Measurements from ENCODE around the gene CRYL1.
A peak's percentile ranks its signal among the peaks of the same experiment; 100 is the strongest.

CRYL1 gene, protein sequence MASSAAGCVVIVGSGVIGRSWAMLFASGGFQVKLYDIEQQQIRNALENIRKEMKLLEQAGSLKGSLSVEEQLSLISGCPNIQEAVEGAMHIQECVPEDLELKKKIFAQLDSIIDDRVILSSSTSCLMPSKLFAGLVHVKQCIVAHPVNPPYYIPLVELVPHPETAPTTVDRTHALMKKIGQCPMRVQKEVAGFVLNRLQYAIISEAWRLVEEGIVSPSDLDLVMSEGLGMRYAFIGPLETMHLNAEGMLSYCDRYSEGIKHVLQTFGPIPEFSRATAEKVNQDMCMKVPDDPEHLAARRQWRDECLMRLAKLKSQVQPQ

GRCh38 chr13:20525601-20526544 lies at the start of gene CRYL1:
Gene CRYL1, minus strand, starts transcription at chr13:20525857. Its CDS starts 63 bp downstream, at chr13:20525794.
- peak; percentile 19 for DNase-seq

- no peak for DNase-seq
Measured at GRCh38 chr13:20573636-20574035, 48.0 kb upstream of the CRYL1 start.

DNA sequence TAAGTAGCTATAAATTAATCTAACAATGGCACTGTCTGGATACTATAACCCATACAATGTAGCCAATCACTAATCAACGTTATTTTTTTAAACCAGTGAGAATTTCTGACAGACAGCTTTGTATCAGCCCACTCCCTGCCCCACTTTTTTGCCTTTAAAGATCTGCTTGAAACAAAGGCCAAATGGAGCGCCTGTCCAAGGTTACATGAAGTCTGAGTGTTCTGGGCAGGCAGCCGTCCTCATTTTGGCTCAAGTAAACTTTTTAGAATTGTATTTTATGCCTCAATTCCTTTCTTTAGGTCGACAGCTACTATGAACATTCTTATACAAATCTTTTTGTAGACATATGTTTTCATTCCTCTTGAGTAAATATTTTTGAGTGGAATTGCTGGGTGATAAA lies 47.5 kb upstream of the CRYL1 start:
- no peak for DNase-seq

DNA sequence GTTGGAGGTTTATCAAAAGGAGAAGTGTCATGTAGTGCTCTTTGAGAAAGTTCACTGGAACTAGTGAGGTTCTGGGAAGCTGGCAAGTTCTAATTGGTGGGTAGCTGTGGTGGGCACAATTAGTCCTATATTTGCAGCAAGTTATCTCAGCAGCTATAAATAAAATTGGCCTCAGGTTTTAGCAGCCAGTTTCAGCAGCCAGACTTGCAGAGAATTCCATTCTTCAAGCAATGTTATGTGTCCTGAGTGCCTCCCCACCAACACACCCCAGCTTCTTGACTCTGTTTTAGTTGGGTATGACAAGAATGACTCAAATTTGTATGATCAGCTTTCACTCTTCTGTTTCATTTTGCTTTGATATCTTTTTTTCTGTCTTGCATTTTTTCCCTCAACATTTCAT lies 46.0 kb upstream of the CRYL1 start:
- DNase-seq: no peak

DNA sequence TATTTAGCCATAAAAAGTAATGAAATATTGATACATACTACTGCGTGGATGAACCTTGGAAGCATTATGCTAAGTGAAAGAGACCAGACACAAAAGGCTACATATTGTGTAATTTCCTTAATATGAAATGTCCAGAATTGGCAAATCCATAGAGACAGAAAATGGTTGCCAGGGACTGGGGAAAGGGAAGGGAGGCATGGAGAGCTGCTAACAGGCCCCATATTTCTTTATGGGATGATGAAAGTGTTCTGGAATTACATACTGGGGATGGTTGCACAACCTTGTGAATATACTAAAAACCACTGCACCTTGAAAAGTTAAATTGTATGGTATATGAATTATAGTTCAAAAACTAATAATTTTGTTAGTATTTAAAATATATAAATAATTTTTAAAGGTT lies 44.9 kb upstream of the CRYL1 start:
- DNase-seq: no peak

DNA sequence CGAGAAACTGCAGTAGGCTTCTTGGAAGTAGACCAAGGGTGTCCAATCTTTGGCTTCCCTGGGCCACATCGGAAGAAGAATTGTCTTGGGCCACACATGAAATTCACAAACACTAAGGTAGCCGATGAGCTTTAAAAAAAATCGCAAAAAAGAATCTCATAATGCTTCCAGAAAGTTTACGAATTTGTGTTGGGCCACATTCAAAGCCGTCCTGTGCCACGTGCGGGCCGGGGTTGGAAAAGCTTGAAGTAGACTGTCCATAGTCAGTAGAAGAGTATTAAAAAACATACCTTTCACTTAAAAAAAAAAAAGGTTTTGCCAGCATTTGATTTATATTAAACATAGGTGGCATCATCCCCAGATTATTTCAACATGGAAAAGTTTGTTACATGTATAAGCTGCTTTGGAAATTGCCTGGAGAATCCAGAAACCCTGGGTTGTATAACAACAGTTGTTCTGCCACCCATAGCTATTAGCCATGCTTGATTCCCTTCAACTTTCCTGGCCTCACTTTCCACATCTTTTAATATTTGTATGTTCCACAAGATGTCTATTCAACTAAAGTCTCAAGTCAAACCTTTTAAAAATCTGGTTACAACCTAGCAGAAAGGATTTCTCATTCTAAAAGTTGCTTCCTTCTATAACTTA lies 42.3 kb upstream of the CRYL1 start:
- no peak for DNase-seq

- peak; percentile 50 for DNase-seq
Measured at GRCh38 chr13:20566898-20567874, 41.5 kb upstream of the CRYL1 start, which contains the start of gene IFT88. Gene IFT88, plus strand, starts transcription at chr13:20567157. Its CDS starts 7,229 bp downstream, at chr13:20574386.

GRCh38 chr13:20566468-20566897 lies 40.8 kb upstream of the CRYL1 start:
- no peak for DNase-seq

GRCh38 chr13:20565115-20565736 lies 39.6 kb upstream of the CRYL1 start:
- no peak for DNase-seq

GRCh38 chr13:20561741-20562140 lies 36.1 kb upstream of the CRYL1 start:
- DNase-seq: no peak

GRCh38 chr13:20559659-20560356 lies 34.2 kb upstream of the CRYL1 start:
- no peak for DNase-seq

DNA sequence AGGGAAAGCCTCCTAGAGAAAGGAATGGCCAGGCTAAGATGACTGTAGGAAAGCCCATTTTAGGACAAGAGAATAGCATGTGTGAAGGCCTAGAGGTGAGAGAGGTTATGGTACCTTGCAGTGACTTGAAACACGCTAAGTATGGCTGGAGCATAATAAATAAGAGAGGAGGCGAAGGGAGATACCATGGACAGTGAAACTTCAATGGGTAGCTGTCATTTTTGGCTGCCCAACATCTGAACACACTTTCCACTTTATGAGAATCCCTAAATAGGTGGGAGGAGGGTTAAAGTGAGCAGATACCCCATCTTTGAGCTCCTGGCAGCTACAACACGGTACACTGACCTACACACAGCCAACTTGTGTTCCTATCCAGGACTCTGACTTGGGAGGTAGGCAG lies 33.3 kb upstream of the CRYL1 start:
- DNase-seq: no peak

DNA sequence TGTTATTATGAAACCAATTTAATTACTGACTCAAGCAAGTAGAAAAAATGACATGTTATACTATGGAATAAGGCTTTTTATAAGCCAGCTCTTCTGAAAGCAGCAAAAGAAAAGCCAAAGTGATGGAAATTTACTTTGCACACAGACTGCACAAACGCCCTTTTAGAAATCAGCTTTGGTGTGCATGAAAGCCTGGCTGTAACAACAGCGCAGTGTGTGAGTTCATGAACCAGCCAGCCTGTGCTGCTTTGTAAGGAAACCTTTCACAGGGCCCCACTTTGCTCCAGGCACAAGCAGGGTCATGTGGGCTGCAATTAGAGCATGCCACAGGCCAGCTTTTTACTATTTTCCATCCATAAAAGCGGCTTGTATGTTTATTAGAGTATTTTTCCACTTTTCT lies 27.7 kb upstream of the CRYL1 start:
- no peak for DNase-seq

DNA sequence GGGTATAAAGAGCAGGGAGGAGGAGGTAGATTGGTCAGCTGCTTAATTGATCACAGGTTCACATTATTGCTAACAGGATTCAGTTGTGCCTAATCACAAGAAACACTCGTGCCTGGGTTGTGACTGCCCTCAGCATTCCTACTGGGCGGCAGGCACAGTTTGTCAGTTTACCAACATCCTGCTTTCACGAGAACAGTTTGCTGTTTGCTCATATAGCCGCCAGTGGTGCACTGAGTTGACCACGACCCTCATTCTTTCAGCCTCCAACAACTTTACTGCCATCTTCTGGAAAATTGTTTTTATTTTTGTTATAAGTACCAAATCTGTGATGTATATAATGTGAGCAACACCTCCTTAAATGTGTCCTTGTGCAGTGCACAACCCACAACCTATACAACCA lies 25.1 kb upstream of the CRYL1 start:
- no peak for DNase-seq

- DNase-seq: no peak
Measured at GRCh38 chr13:20547479-20547908, 21.8 kb upstream of the CRYL1 start.

DNA sequence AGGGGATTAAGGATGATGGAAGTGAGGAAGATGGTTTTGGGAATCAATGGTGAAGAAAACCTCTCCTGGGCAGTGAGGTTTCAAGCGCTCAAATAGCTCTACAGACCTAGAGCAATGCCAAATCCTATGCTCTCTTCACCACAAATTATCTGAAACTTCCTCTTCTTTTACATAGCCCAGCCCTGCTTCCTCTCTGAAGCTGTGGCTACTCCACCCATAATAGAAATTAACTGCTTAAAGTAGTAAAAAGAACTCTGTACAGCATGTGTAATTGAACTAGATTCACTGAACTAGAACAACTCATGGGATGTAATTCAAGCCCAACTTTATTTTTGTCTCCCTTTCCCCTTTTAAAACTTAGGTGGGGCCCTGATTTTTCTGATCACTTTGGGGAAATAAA lies 20.9 kb upstream of the CRYL1 start:
- no peak for DNase-seq

DNA sequence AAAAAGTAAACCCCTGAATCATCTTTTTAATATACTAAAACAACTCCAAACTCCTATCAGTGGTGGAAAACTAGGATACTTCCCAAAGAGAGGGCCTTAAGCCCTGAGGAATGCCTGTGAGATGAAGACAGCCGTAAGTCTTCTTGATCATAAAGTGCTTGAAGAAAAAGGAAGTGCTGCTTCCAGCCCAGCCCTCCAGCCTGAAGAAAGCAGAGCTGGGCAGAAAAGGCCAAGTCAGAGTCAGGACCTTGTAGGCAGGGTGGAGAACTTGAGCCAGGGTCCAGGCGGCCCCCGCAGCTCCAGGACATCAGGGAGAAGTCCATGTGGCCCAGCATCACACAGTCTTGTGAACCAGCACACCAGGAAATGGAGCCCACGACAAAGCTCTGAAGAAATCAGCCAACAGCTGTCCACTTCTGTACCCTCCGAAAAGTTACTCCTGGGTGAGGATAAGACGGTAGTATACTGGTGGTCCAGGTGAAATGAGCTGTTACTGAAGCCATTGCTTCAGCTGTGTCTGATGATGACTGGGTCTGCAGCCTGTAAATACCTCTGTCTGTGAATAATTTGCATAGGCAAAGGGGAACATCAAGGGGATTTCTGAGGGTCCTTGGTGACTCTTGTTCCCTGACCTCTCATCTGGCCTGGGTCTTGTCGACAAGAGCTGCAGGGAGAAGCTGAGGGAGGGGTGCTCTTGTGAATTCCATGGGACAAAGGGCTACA lies 18.7 kb upstream of the CRYL1 start:
- DNase-seq: no peak

GRCh38 chr13:20536992-20537391 lies 11.3 kb upstream of the CRYL1 start:
- no peak for DNase-seq

- no peak for DNase-seq
Measured at GRCh38 chr13:20534038-20534608, 8.5 kb upstream of the CRYL1 start.

- DNase-seq: no peak
Measured at GRCh38 chr13:20528452-20528851, 2.8 kb upstream of the CRYL1 start.
